Upper lobe of left lung (tissue), 4 donors: ENCODE measurements around the gene LOXL1.

Source experiments
- POLR2AphosphoS5 ChIP-seq, 2 donors: sonication (generic); formaldehyde crosslinking; IDR thresholded peaks; one replicate each; pipeline ENCODE4 v1.5.1; 2017; ENCODE audit warnings: antibody characterized with exemption in 2 of 2
- TF ChIP-seq, protein P1 (sequence below), 6 experiments: fragments of 450-650 bp in 4 of 6; fragments of 200-600 bp in 2 of 6; sonication (generic) in 2 of 6; IDR thresholded peaks; one replicate each; pipeline ENCODE4 v1.5.1; 2016 to 2019; ENCODE audit warnings: antibody characterized with exemption in 6 of 6

- TF ChIP-seq, protein P1, sequence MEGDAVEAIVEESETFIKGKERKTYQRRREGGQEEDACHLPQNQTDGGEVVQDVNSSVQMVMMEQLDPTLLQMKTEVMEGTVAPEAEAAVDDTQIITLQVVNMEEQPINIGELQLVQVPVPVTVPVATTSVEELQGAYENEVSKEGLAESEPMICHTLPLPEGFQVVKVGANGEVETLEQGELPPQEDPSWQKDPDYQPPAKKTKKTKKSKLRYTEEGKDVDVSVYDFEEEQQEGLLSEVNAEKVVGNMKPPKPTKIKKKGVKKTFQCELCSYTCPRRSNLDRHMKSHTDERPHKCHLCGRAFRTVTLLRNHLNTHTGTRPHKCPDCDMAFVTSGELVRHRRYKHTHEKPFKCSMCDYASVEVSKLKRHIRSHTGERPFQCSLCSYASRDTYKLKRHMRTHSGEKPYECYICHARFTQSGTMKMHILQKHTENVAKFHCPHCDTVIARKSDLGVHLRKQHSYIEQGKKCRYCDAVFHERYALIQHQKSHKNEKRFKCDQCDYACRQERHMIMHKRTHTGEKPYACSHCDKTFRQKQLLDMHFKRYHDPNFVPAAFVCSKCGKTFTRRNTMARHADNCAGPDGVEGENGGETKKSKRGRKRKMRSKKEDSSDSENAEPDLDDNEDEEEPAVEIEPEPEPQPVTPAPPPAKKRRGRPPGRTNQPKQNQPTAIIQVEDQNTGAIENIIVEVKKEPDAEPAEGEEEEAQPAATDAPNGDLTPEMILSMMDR (IDR thresholded peaks at IDR 0.05): peak in 2 of 6 experiments; percentile 3 to 7
- TF ChIP-seq POLR2AphosphoS5 (IDR thresholded peaks at IDR 0.05): no peak
Observed at GRCh38 chr15:73992594-73992898, 66.3 kb downstream of the LOXL1 start.
